VCaP (cell line): ENCODE measurements around the gene CACNA1A.

Experiments
- H3K27ac ChIP-seq: fragments of 450-650 bp; 2 replicates; pipeline ENCODE4 v1.5.1; 2017
- CTCF ChIP-seq: fragments of 450-650 bp; conservative IDR thresholded peaks from 2 replicates; pipeline ENCODE4 v1.5.1; 2017; ENCODE audit warnings: mild to moderate bottlenecking, moderate library complexity

CACNA1A gene

GRCh38 chr19:13506471-13506820, at the start of gene CACNA1A:
CACNA1A (minus strand) TSS chr19:13506479; CDS start chr19:13506224, 255 bp downstream.
- no peak within 1 kb of the TSS for H3K27ac ChIP-seq
- TF ChIP-seq CTCF = no peak

- no peak for TF ChIP-seq CTCF
- H3K27ac ChIP-seq = no peak overlapping the region
Observed at GRCh38 chr19:13554506-13555240, 48.4 kb upstream of the CACNA1A start.

DNA sequence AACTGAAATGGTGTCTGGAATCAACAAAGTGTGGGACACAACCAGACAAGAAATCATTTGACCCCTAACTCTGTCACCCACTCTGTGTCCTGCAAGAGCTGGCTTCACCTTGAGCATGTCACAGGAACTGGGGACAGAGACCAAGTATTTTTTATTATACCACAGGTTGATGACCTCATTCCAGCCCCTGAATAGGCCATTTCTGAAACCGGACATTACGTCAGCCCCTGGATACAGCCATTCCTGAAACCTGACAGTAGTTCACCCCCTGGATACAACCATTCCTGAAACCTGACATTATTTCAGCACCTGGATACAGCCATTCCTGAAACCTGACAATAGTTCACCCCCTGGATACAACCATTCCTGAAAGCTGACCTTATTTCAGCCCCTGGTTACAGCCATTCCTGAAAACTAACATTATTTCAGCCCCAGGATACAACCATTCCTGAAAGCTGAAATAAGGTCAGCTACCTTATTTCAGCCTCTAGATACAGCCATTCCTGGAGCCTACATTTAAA, 47.7 kb upstream of the CACNA1A start:
- no peak for TF ChIP-seq CTCF
- no peak overlapping the region for H3K27ac ChIP-seq

GRCh38 chr19:13548131-13548530, 41.9 kb upstream of the CACNA1A start:
- no peak for TF ChIP-seq CTCF
- no peak overlapping the region for H3K27ac ChIP-seq

DNA sequence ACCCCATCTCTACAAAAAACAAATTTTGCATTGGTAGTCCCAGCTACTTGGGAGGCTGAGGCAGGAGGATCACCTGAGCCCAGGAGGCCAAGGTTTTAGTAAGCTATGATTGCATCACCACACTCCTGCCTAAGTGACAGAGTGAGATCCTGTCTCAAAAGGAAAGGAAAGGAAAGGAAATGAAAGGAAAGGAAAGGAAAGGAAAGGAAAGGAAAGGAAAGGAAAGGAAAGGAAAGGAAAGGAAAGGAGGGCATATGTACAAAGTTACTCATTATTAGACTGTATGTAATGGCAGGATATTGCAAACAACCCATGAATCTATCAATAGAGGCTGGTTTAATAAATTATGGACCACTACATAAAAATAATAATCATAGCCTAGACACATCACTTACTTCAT, 40.8 kb upstream of the CACNA1A start:
- no peak for TF ChIP-seq CTCF
- H3K27ac ChIP-seq = no peak overlapping the region

DNA sequence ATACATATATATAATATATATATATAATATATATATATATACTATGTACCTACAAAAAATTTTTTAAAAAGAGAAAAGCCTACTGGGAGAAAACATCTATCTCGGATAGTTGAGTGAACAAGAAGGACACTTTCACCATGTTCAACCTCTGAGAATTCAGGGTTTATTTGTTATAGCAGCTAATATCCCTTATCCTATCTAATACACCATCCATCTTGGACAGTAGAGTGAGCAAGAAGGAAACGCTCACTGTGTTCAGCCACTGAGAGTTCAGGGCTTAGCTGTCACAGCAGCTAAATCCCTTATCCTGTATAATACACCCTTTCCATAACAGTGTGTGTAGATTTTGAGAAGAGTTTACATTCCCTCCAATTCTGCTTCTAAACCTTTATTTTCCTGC, 38.1 kb upstream of the CACNA1A start:
- H3K27ac ChIP-seq = no peak overlapping the region
- TF ChIP-seq CTCF = no peak

DNA sequence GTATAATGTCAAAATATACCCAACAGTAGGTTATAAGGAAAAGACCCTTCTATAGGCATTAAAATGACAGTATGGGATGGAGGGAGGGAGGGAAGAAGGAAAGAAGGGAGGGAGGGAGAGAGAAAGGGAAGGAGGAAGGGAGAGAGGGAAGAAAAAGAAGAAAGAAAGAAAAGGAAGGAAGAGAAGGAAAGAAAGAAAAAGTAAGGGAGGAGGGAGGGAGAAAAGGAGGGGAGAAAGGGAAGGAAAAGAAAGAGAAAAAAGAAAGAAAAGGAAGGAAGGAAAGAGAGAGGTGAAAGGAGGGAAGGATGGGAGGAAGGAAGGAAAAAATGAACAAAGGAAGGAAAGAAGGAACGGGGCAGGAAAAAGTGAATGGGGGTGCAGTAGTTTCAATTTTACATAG, 35.3 kb upstream of the CACNA1A start:
- no peak for TF ChIP-seq CTCF
- no peak overlapping the region for H3K27ac ChIP-seq
